Muscle of leg (tissue), 11 donors: ENCODE results near the gene NNAT. TPM values are rescaled to one million over a fixed set of nuclear protein-coding genes. Genes with fewer than 3 reads are reported as not detected.
"Not testable (repeated sequence)": the region's sequence is repeated elsewhere in the genome, so short reads cannot be mapped to it uniquely, and the experiment has no call there.

Source experiments
- DNase-seq: peaks from one replicate; pipeline ENCODE4 v3.0.0; 2013
- H3K27ac ChIP-seq: one replicate; pipeline ENCODE4 v1.5.1; 2013; ENCODE audit warnings: mild to moderate bottlenecking, low read length, control low read depth
- H3K27me3 ChIP-seq: one replicate; pipeline ENCODE4 v1.6.1; 2013; ENCODE audit warnings: low read length; ENCODE audit not compliant: control insufficient read depth, insufficient read depth
- H3K36me3 ChIP-seq: one replicate; pipeline ENCODE4 v1.6.1; 2013; ENCODE audit warnings: low read length; ENCODE audit not compliant: control insufficient read depth, insufficient read depth
- H3K4me1 ChIP-seq: one replicate; pipeline ENCODE4 v1.6.1; 2013; ENCODE audit warnings: low read length; ENCODE audit not compliant: control insufficient read depth, insufficient read depth
- H3K4me3 ChIP-seq: one replicate; pipeline ENCODE4 v1.5.1; 2013; ENCODE audit warnings: low read length, control low read depth
- H3K9me3 ChIP-seq: replicated peaks from 2 replicates; pipeline ENCODE4 v1.6.1; 2013; ENCODE audit warnings: low read depth, low read length; ENCODE audit not compliant: control insufficient read depth
- WGBS: methylation state at CpG from one replicate; pipeline ENCODE4 v1.1.5; 2013; ENCODE audit warnings: missing lambda C conversion rate; ENCODE audit not compliant: insufficient coverage; 5-methylcytosine and 5-hydroxymethylcytosine counted together
- polyA plus RNA-seq, 8 donors: library from polyadenylated mRNA; unstranded; fragments of 120-200 nt; gene quantifications; one replicate each; pipeline versions ENCODE4 v1.2.1 to v1.2.3, GENCODE V29; 2013; ENCODE audit warnings: inconsistent platforms in 1 of 8, low replicate concordance in 1 of 8; ENCODE audit not compliant: insufficient read length in 8 of 8, insufficient read depth in 1 of 8
- total RNA-seq: library from RNA; stranded (reverse); fragments of 120-200 nt; gene quantifications from one replicate; pipeline ENCODE4 v1.2.4, GENCODE V29; 2013

Gene NNAT
- total and polyA plus RNA-seq, 9 donors: 325 to 800 (median 507) TPM

DNA sequence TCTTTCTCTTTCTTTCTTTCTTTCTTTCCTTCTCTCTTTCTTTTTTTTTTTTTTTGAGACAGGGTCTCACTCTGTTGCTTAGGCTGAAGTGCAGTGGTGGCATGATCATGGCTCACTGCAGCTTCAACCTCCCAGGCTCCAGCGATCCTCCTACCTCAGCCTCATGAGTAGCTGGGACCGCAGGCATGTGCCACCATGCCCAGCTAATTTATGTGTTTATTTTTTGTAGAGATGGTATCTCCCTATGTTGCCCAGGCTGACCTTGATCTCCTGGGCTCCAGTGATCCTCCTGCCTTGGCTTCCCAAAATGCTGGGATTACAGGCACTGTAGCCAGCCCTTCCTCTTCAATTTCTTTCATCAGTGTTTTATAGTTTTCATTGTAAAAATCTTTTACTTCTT lies 30.6 kb downstream of the NNAT start:
- H3K36me3 ChIP-seq, H3K27me3 ChIP-seq, H3K4me3 ChIP-seq, DNase-seq, H3K4me1 ChIP-seq, H3K27ac ChIP-seq, H3K9me3 ChIP-seq: not testable (repeated sequence)
- no CpG with 5 or more reads among the region's 2 CpGs for WGBS

- no peak overlapping the region for H3K27ac ChIP-seq
- no CpG with 5 or more reads among the region's 1 CpG for WGBS
- H3K27me3 ChIP-seq: no peaks in the 10 kb centered on the region
- H3K4me3 ChIP-seq: no peak overlapping the region
- no peaks in the 10 kb centered on the region for H3K9me3 ChIP-seq
- DNase-seq: no peak
- H3K36me3 ChIP-seq: no peaks in the 10 kb centered on the region
- no peaks in the 10 kb centered on the region for H3K4me1 ChIP-seq
These were observed 31.4 kb downstream of the NNAT start for GRCh38 chr20:37552415-37552814.

DNA sequence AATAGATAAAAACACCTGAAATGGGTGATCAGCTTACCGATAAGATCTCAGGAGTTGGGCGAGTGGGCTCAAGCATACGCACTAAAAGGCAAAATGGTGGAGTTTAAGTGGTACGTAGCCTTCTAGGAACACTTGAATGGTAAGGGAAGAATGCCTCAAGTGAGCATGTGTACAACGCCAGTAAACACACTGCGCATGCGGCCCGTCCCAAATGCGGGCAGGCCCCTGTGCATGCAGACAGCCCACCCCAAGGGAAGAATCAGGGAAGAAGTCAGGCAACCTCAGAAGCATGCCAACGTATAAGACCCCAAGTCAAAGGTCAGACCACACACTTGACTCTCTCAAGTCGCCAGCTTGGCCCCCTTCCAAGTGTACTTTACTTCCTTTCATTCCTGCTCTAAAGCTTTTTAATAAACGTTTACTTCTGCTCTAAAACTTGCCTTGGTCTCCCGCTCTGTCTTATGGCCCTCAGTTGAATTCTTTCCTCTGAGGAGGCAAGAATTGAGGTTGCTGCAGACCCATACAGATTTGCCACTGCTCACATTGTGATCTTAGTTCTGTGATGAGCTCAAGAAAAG lies 33.8 kb downstream of the NNAT start:
- not testable (repeated sequence) for H3K4me3 ChIP-seq, DNase-seq, H3K27me3 ChIP-seq, H3K36me3 ChIP-seq, H3K27ac ChIP-seq, H3K9me3 ChIP-seq, H3K4me1 ChIP-seq
- 57% methylated on average over 12 of the region's 13 CpGs for WGBS

GRCh38 chr20:37556538-37556937 lies 35.5 kb downstream of the NNAT start:
- H3K27me3 ChIP-seq: peaks cover 2% of the 10 kb centered on the region
- DNase-seq: no peak
- H3K27ac ChIP-seq: no peak overlapping the region
- H3K4me1 ChIP-seq: no peaks in the 10 kb centered on the region
- WGBS: 81% methylated on average over 6 of the region's 6 CpGs
- no peaks in the 10 kb centered on the region for H3K9me3 ChIP-seq
- H3K36me3 ChIP-seq: no peaks in the 10 kb centered on the region
- H3K4me3 ChIP-seq: no peak overlapping the region

DNA sequence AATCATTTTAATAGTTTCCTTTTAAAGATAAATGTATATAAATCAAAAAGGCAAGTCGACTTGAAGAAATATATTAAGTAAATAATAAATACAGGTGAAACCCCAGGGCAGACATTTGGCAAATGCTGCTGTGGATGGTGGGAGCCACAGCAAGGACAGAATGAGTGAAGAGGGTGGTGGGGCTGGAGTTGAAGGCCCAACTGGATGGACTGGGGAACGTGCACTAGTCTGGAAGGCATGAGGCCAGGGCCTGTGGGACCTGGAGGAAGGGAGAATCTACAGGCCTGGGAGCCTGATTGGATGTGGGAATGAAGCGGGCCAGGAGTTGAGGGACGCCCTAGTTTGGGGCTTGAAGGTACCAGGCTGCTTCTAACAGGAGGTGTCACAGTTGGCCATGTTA lies 37.3 kb downstream of the NNAT start:
- no peaks in the 10 kb centered on the region for H3K36me3 ChIP-seq
- no peaks in the 10 kb centered on the region for H3K4me1 ChIP-seq
- no peaks in the 10 kb centered on the region for H3K9me3 ChIP-seq
- 83% methylated on average over 3 of the region's 4 CpGs for WGBS
- DNase-seq: no peak
- peaks cover 4% of the 10 kb centered on the region for H3K27me3 ChIP-seq
- no peak overlapping the region for H3K4me3 ChIP-seq
- no peak overlapping the region for H3K27ac ChIP-seq

- WGBS: 65% methylated on average over 4 of the region's 4 CpGs
- no peak overlapping the region for H3K4me3 ChIP-seq
- no peak overlapping the region for H3K27ac ChIP-seq
- no peaks in the 10 kb centered on the region for H3K9me3 ChIP-seq
- DNase-seq: no peak
- no peaks in the 10 kb centered on the region for H3K36me3 ChIP-seq
- H3K27me3 ChIP-seq: peaks cover 5% of the 10 kb centered on the region
- H3K4me1 ChIP-seq: no peaks in the 10 kb centered on the region
These were observed 37.7 kb downstream of the NNAT start for GRCh38 chr20:37558779-37559178.

DNA sequence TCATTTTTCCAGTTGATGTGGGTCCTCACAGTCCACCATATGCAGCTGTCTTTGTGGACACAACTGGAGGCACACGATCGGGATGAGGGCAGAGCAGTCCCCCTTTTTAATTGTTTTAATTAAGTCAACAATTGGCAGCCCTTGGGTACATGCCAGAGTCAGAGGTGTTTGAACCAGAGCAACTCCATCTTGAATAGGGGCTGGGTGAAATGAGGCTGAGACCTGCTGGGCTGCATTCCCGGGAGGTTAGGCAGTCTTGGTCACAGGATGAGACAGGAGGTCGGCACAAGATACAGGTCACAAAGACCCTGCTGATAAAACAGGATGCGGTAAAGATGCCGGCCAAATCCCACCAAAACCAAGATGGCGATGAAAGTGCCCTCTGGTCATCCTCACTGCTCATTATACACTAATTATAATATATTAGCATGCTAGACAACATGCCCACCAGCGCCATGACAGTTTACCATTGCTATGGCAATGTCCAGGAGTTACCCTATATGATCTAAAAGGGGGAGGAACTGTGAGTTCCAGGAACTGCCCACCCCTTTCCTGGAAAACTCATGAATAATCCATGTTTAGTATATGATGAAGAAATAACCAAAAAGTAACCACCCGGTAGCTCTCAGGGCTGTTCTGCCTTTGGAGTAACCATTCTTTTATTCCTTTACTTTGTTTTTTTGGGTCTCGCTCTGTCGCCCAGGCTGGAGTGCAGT lies 38.4 kb downstream of the NNAT start:
- Histone ChIP-seq H3K9me3 (no peaks in the 10 kb centered on the region), H3K4me1 (peaks cover 5% of the 10 kb centered on the region), H3K36me3 (no peaks in the 10 kb centered on the region), H3K27me3 (peaks cover 8% of the 10 kb centered on the region), H3K27ac (no peak overlapping the region), H3K4me3 (no peak overlapping the region)
- DNase-seq: no peak
- 92% methylated on average over 2 of the region's 11 CpGs for WGBS

DNA sequence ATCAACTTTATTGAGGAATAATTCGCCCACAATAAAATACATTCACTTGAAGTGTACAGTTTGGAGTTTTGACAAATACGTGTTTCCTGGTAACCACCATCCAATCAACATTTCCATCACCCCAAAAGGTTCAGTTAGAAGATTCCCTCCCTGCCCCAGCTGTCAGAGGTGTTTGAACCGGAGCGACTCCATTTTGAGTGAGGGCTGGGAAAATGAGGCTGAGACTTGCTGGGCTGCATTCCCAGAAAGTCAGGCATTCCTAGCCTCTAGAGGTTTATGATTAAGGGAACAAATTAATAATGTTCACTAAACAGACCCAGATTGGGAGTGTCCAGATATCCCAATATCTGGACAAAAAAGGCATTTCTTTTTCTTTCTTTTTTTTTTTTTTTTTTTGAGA lies 39.6 kb downstream of the NNAT start:
- no peak for DNase-seq
- no peaks in the 10 kb centered on the region for H3K36me3 ChIP-seq
- peaks cover 15% of the 10 kb centered on the region for H3K27me3 ChIP-seq
- no peak overlapping the region for H3K27ac ChIP-seq
- WGBS: no CpG with 5 or more reads among the region's 4 CpGs
- H3K4me3 ChIP-seq: no peak overlapping the region
- H3K4me1 ChIP-seq: peaks cover 16% of the 10 kb centered on the region
- H3K9me3 ChIP-seq: no peaks in the 10 kb centered on the region

DNA sequence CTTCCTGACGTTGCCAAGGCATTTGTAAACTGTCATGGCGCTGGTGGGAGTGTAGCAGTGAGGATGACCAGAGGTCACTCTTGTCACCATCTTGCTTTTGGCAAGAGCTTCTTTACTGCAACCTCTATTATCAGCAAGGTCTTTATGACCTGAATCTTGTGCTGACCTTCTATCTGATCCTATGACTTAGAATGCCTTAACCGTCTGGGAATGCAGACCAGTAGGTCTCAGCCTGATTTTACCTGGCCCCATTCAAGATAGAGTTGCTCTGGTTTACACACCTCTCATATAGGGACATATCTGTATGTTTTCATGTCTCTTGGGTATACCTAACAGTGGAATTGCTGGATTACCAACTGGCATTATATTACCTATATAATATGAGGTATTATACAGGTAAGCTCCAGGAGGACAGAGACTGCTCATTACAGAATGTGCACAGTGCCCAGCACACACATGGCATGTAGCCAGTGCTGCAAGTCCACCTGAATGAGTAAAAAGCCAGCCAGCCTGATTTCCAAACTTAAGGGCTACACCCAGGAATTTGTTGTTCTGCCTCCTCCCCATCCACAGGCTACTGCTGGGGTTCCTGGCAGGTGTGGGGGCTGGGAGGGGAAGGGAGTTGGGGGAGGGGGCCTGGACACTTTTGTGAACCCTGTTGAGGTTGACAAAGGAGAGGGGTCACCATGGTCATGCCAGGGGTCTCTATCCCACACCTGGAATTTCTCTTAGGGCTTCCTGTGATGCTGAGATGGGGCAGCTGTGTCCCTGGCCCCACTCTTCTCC lies 41.8 kb downstream of the NNAT start:
- 100% methylated on average over 1 of the region's 3 CpGs for WGBS
- Histone ChIP-seq H3K27me3 (peaks cover 23% of the 10 kb centered on the region), H3K9me3 (no peaks in the 10 kb centered on the region)

GRCh38 chr20:37564016-37564387 lies 43.0 kb downstream of the NNAT start:
- Histone ChIP-seq H3K4me1 (peaks cover 44% of the 10 kb centered on the region), H3K27ac (no peak overlapping the region), H3K9me3 (no peaks in the 10 kb centered on the region), H3K27me3 (peaks cover 21% of the 10 kb centered on the region), H3K36me3 (no peaks in the 10 kb centered on the region), H3K4me3 (no peak overlapping the region)
- 30% methylated on average over 9 of the region's 19 CpGs for WGBS
- no peak for DNase-seq

More for the DNA sequence above, 41.8 kb downstream of the NNAT start:
- no peak for DNase-seq
- H3K4me1 ChIP-seq: peaks cover 38% of the 10 kb centered on the region
- H3K4me3 ChIP-seq: no peak overlapping the region
- H3K36me3 ChIP-seq: no peaks in the 10 kb centered on the region
- H3K27ac ChIP-seq: no peak overlapping the region
